D721Med (cell line): ENCODE data around the gene BUD31.
"Not testable (repeated sequence)": the region's sequence is repeated elsewhere in the genome, so short reads cannot be mapped to it uniquely, and the experiment has no call there.

Source experiments
- DNase-seq: peaks from one replicate; pipeline ENCODE4 v3.0.0; 2011; ENCODE audit warnings: low spot score; ENCODE audit not compliant: insufficient read length
- FAIRE-seq: peaks from 2 replicates; lab custom pipeline; 2011; peaks lifted over from hg19 to GRCh38; lab: Jason Lieb, UNC
- CTCF ChIP-seq: IDR thresholded peaks from 2 replicates; pipeline ENCODE4 v1.5.1; 2012; ENCODE audit warnings: mild to moderate bottlenecking, control low read depth; ENCODE audit not compliant: insufficient read depth; ENCODE audit errors: missing control alignments

The BUD31 gene

GRCh38 chr7:99415513-99416127 lies 6.9 kb downstream of the BUD31 start:
- DNase-seq, FAIRE-seq: not testable (repeated sequence)
- peak; percentile 46 for TF ChIP-seq CTCF

GRCh38 chr7:99418260-99418659 lies 9.5 kb downstream of the BUD31 start:
- DNase-seq (no peak), FAIRE-seq (no peak)
- TF ChIP-seq CTCF = no peak

- FAIRE-seq (no peak), DNase-seq (no peak)
- TF ChIP-seq CTCF = no peak
Measured at GRCh38 chr7:99419323-99420021, 10.7 kb downstream of the BUD31 start.

- FAIRE-seq = no peak
- DNase-seq = no peak
- no peak for TF ChIP-seq CTCF
Measured at GRCh38 chr7:99420213-99420612, 11.4 kb downstream of the BUD31 start.

GRCh38 chr7:99420986-99421385 lies 12.2 kb downstream of the BUD31 start:
- FAIRE-seq = no peak
- DNase-seq = no peak
- TF ChIP-seq CTCF = no peak

DNA sequence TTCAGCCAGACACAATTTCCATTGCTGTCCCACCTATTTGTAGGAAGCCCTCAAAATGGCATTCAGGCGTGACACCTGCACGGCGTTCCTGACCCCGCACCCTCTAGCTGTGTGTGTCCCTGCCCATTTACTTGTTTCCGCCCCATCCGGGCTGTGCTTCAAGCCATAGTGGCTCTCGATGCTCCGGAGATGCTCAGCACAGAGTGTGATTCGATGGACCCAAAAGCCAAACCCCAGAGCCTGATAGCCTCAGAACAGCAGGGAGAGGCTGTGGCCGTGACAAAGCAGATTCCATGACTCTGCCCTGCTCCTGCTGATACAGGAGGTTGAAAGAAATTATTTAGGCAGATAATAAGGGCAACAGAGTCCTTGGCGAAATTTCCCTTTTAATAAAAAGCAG lies 13.4 kb downstream of the BUD31 start:
- DNase-seq (no peak), FAIRE-seq (no peak)
- TF ChIP-seq CTCF = no peak

GRCh38 chr7:99422625-99423024 lies 13.9 kb downstream of the BUD31 start:
- DNase-seq = no peak
- no peak for FAIRE-seq
- TF ChIP-seq CTCF = no peak
